ENCODE results near the gene NELFB. TPM values are rescaled to one million over a fixed set of nuclear protein-coding genes. Genes with fewer than 3 reads are reported as not detected.

NELFB gene
- total RNA-seq, 1 experiment from 2014 or later: 71.7 TPM

DNA sequence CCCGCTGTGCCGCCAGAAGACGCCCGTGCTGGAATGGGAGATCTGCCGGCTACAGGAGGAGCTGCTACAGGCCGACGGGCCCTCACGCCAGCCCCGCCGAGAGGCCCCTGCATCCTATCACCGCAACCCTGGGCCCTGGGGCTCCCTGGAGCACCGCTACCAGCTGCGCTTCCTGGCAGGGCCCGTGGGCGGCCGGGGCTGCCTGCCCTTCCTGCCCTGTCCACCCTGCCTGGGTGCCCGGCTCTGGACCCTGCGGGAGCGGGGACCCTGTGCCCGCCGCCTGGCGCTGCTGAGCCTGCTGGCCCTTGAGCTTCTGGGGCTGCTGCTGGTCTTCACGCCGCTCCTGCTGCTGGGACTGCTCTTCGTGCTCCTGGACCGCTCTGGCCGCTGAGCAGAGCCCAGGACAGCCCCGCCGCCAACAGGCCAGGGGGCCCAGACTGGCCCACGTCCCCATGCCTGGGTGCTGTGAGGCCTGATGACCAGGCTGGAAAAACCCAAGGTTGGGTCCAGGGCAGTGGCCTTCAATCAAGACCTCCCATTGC lies 36.8 kb upstream of the NELFB start:
- Histone ChIP-seq H2AK5ac (ENCODE audit: insufficient read length, low read length) (no peak overlapping the region), H2BK20ac (ENCODE audit: low read depth, low read length, poor library complexity, severe bottlenecking) (no peak overlapping the region), H3K23ac (ENCODE audit: insufficient read length, low read depth, low read length) (no peak overlapping the region), H4K5ac (ENCODE audit: insufficient read length, low read depth, low read length) (no peak overlapping the region), H2BK12ac (ENCODE audit: insufficient read length, low read depth, low read length) (no peak overlapping the region), H3K79me1 (ENCODE audit: insufficient read depth, low read depth, low read length, poor library complexity, severe bottlenecking) (no peaks in the 10 kb centered on the region), H4K8ac (replicated peaks; ENCODE audit: insufficient read length, low read depth, low read length) (no peak overlapping the region), H3K18ac (ENCODE audit: insufficient read length, low read depth, low read length) (no peak overlapping the region), H3K4me2 (ENCODE audit: insufficient read depth, insufficient read length, low read length) (no peak overlapping the region), H2BK120ac (ENCODE audit: low read depth, low read length, poor library complexity, severe bottlenecking) (no peak overlapping the region), H4K20me1 (ENCODE audit: control insufficient read depth, insufficient read depth, insufficient read length) (no peaks in the 10 kb centered on the region), H2BK5ac (ENCODE audit: insufficient read length, low read length) (no peak overlapping the region), H3T11ph (ENCODE audit: low read length) (no peak overlapping the region), H4K91ac (ENCODE audit: insufficient read length, low read depth, low read length) (no peak overlapping the region), H3K27me3 (ENCODE audit: insufficient read depth, low read length) (no peaks in the 10 kb centered on the region), H3K4ac (ENCODE audit: low read depth, low read length) (no peak overlapping the region), H3K23me2 (ENCODE audit: insufficient read length, low read depth, low read length, poor library complexity, severe bottlenecking) (peaks cover 9% of the 10 kb centered on the region), H3K79me2 (ENCODE audit: insufficient read depth, low read length) (no peaks in the 10 kb centered on the region), H3K14ac (ENCODE audit: insufficient read depth, low read length) (no peak overlapping the region), H2BK15ac (ENCODE audit: low read depth, low read length) (no peak overlapping the region), H3K56ac (ENCODE audit: insufficient read length, low read depth, low read length) (no peak overlapping the region), H3K9me3 (ENCODE audit: control insufficient read depth, low read depth, low read length) (no peaks in the 10 kb centered on the region), H3K27ac (ENCODE audit: insufficient read length, low read depth, low read length) (no peak overlapping the region), H3K4me1 (ENCODE audit: insufficient read depth, low read length) (no peaks in the 10 kb centered on the region; the same call in 1 of the 2 replicates), H2AFZ (ENCODE audit: low read length) (no peak overlapping the region), H3K9ac (ENCODE audit: extremely low read depth, insufficient read length, low read length) (no peak overlapping the region)
- Mint-ChIP-seq H3K9me3 (no peaks in the 10 kb centered on the region), H3K4me3 (no peak overlapping the region), H3K36me3 (ENCODE audit: insufficient read depth in 1 of 3, low read depth in 3 of 3) (peaks cover 3 to 19% (median 5%) of the 10 kb centered on the region in 3 experiments; a peak in 3 of 7 replicates), H3K4me1 (peaks cover 4 to 8% of the 10 kb centered on the region in 2 experiments), H3K27ac (no peak overlapping the region), H3K27me3 (ENCODE audit: low read depth) (no peaks in the 10 kb centered on the region)
- DNase-seq: no peak
- no CpG with 5 or more reads among the region's 30 CpGs for WGBS (ENCODE audit: extremely low coverage, insufficient read length, low lambda C conversion rate)
- TF ChIP-seq, protein P1, sequence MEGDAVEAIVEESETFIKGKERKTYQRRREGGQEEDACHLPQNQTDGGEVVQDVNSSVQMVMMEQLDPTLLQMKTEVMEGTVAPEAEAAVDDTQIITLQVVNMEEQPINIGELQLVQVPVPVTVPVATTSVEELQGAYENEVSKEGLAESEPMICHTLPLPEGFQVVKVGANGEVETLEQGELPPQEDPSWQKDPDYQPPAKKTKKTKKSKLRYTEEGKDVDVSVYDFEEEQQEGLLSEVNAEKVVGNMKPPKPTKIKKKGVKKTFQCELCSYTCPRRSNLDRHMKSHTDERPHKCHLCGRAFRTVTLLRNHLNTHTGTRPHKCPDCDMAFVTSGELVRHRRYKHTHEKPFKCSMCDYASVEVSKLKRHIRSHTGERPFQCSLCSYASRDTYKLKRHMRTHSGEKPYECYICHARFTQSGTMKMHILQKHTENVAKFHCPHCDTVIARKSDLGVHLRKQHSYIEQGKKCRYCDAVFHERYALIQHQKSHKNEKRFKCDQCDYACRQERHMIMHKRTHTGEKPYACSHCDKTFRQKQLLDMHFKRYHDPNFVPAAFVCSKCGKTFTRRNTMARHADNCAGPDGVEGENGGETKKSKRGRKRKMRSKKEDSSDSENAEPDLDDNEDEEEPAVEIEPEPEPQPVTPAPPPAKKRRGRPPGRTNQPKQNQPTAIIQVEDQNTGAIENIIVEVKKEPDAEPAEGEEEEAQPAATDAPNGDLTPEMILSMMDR (conservative IDR thresholded peaks at IDR 0.05): no peak

Data from H9 (cell line).